ES-I3 (cell line): ENCODE data around the gene LIN52.
A peak's percentile ranks its signal among the peaks of the same experiment; 100 is the strongest.

Experiments
- H3K36me3 ChIP-seq: 2 replicates; pipeline ENCODE4 v1.6.1; 2013; ENCODE audit warnings: mild to moderate bottlenecking, low read length, control low read depth, moderate library complexity; ENCODE audit not compliant: insufficient read depth
- H3K4me1 ChIP-seq: 2 replicates; pipeline ENCODE4 v1.6.1; 2013; ENCODE audit warnings: mild to moderate bottlenecking, control low read depth, low read length; ENCODE audit not compliant: insufficient read depth
- H3K9ac ChIP-seq: 2 replicates; pipeline ENCODE4 v1.6.1; 2013; ENCODE audit warnings: low read depth, mild to moderate bottlenecking, low read length, moderate library complexity
- H3K9me3 ChIP-seq: 2 replicates; pipeline ENCODE4 v1.6.1; 2013; ENCODE audit warnings: mild to moderate bottlenecking, low read length, moderate library complexity; ENCODE audit not compliant: control insufficient read depth, insufficient read depth

LIN52 gene

GRCh38 chr14:74241652-74242017 lies 156.9 kb downstream of the LIN52 start:
- H3K9ac ChIP-seq: peak overlapping the region; percentile 26; the same call in 1 of the 2 replicates
- H3K36me3 ChIP-seq: no peaks in the 10 kb centered on the region
- H3K4me1 ChIP-seq: peaks cover 14% of the 10 kb centered on the region
- no peaks in the 10 kb centered on the region for H3K9me3 ChIP-seq

DNA sequence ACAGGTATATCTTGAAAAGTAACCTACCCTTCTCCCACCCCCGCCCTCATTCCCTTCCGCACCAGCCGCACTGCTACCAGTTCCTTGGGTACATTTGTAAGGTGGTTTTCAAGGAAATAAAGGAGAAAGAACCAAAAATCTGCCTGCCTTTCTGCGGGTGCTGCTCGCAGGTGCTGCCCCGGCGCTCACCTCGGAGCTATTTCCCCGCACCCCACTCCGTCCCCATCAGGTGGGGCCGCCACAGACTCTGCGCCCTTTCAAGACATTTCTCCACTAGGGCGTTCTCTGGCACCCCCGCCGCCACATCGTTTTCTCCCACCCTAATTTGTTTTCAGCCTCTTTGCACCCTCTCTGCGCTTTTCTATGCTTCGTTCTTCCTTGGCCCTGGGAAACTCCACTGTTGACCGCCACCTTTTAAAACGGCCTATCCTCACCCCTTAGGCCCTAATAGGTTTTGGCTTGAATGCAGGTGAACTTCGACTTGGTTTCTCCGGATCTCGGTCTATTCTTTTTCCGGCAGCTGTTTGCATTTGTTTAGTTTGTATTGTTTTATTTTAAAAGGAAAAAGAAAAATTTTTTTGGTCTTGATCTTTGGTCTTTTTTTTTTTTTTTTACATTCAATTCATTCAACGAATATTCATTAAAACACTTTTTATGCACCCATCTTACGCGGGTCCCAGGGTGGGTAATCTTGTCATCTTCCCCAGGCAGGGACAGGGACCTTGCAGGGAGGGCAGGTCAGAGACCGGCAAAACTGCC lies 157.4 kb downstream of the LIN52 start:
- peaks cover 14% of the 10 kb centered on the region for H3K4me1 ChIP-seq

GRCh38 chr14:74242780-74243042 lies 158.0 kb downstream of the LIN52 start:
- Histone ChIP-seq H3K4me1 (peaks cover 14% of the 10 kb centered on the region), H3K9ac (no peak overlapping the region), H3K36me3 (no peaks in the 10 kb centered on the region), H3K9me3 (no peaks in the 10 kb centered on the region)

More for the DNA sequence above, 157.4 kb downstream of the LIN52 start:
- Histone ChIP-seq H3K9ac (peak overlapping the region; percentile 19; the same call in 1 of the 2 replicates), H3K9me3 (no peaks in the 10 kb centered on the region), H3K36me3 (no peaks in the 10 kb centered on the region)

GRCh38 chr14:74243051-74243450 lies 158.3 kb downstream of the LIN52 start:
- Histone ChIP-seq H3K9ac (no peak overlapping the region), H3K4me1 (peaks cover 14% of the 10 kb centered on the region), H3K9me3 (no peaks in the 10 kb centered on the region), H3K36me3 (no peaks in the 10 kb centered on the region)

DNA sequence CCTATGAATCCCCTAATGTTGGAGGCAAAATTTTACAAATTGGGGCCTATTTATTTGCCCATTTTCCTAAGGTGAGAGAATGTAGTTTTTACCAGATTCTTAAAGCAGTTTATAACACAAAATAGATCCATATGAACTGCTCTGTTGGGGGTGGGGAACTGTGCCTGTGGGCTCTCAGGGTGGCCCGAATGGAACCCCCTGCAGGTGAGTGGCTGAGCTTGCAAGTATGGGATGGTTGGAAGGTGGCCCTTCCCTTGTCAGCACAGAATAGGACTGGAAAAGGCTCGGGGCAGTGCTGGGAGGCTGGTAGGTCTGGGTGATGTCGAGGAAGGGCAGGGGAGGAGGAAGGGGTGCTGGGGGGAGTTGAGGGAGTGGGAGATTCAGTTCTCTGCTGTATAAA lies 159.4 kb downstream of the LIN52 start:
- no peaks in the 10 kb centered on the region for H3K9me3 ChIP-seq
- no peak overlapping the region for H3K9ac ChIP-seq
- no peaks in the 10 kb centered on the region for H3K36me3 ChIP-seq
- H3K4me1 ChIP-seq: peaks cover 14% of the 10 kb centered on the region

- no peaks in the 10 kb centered on the region for H3K9me3 ChIP-seq
- H3K36me3 ChIP-seq: no peaks in the 10 kb centered on the region
- no peak overlapping the region for H3K9ac ChIP-seq
- H3K4me1 ChIP-seq: peaks cover 14% of the 10 kb centered on the region
Observed at GRCh38 chr14:74245292-74245691, 160.5 kb downstream of the LIN52 start.

- Histone ChIP-seq H3K9ac (no peak overlapping the region), H3K9me3 (no peaks in the 10 kb centered on the region), H3K36me3 (no peaks in the 10 kb centered on the region), H3K4me1 (peaks cover 14% of the 10 kb centered on the region)
Observed at GRCh38 chr14:74246542-74246941, 161.8 kb downstream of the LIN52 start.

DNA sequence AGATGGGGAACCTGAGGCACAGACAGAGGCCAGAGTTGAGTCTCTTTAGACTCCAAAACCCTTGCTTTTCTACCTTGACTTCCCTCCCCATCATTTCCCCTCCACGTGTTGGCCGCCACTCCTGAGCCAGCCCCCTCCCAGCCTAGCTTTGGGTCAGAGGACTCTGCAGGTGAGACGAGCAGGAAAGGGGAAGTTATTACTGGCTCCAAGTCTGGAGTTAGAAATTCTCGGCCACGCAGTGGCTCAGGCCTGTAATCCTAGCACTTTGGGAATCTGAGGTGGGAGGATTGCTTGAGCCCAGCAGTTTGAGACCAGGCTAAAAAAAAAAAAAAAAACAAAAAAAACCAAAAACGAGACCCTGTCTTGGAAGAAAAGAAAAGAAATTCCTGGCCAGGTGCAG lies 163.3 kb downstream of the LIN52 start:
- no peaks in the 10 kb centered on the region for H3K36me3 ChIP-seq
- no peaks in the 10 kb centered on the region for H3K9me3 ChIP-seq
- no peak overlapping the region for H3K9ac ChIP-seq
- peaks cover 6% of the 10 kb centered on the region for H3K4me1 ChIP-seq

DNA sequence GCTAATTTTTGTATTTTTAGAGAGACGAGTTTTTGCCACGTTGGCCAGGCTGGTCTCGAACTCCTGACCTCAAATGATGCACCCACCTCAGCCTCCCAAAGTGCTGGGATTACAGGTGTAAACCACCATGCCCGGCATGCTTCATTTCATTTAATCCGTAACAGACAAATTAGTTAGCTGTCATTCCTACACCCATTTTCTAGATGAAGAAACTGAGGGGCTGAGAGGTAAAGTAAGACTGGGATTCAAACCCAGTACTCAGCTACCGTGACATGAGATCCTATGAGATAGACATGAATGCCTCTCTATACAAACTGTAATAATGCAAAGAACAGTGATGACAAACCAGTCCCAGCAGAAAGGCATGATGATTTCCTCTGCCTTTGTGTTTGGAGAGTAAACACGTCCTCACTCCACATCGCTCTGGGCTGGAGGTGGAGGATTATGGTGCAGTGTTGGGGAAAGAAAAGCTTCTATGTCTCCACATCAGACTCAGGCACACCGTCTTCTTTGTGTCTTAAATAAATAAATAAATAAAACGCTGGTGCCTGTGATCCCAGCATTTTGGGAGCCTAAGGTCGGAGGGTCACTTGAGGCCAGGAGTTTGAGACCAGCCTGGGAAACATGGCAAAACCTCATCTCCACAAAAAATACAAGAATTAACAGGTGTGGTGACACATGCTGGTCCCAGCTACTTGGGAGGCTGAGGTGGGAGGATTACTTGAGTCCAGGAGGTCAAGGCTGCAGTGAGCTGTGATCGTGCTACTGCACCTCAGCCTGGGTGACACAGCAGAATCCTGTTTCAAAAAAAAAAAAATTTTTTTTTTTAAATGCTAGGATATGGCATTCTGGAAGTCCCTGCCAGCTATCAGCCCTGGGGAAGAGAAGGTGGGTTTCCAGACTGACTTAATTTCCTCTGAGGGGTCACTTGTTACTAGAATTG lies 164.9 kb downstream of the LIN52 start:
- no peak overlapping the region for H3K9ac ChIP-seq
- H3K4me1 ChIP-seq: peaks cover 3% of the 10 kb centered on the region; the same call in 1 of the 2 replicates
- H3K36me3 ChIP-seq: no peaks in the 10 kb centered on the region
- no peaks in the 10 kb centered on the region for H3K9me3 ChIP-seq
